NCI-H82 (cell line): ENCODE results near the gene RASD1.

ENCODE experiments used
- DNase-seq: peaks from one replicate; lab custom pipeline; 2025; lab: John Stamatoyannopoulos, UW

Gene RASD1

GRCh38 chr17:17510456-17511292, 14.5 kb upstream of the RASD1 start:
- no peak for DNase-seq

DNA sequence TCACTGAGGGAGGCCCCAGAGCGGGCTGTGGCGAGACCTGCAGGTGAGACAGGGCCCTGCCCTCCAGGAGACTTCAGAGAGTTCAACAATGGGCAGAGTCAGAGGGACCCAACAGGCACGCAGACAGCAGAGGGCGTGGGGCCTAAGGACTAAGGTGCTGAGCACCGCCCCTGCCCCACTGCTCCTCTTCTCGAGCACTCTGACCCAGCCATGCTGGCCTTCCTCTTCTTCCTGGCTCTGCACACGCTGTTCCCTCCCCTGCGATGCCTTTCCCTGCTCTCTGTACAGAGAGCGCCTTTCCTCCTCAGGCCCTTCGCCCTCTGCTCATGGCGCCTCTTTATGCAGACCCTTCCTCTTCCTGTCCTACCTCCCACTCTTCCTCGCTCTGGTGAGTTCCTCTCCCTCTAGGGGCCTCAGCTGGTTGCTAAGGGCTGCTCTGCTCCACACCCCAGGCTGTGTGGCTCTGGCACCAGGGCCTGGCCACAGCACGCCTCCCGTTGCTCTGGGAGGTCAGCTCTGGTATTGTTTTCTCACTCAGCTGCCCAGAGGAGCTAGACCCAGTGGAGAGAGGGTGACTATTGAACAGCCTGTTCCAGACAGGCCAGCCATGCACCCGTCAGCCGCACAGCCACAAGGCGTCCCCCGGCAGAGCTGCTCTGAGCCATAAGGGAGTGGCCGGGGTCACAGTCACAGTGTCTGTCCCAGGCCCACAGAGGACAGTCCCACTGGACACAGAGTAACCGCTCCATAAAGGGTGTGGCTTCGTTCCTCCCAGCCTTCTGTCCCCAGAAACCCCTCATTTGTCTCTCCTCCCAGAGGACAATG, 13.6 kb upstream of the RASD1 start:
- DNase-seq, result no peak

GRCh38 chr17:17508646-17509591, 12.7 kb upstream of the RASD1 start:
- DNase-seq, result no peak

- DNase-seq, result no peak
These were observed 11.9 kb upstream of the RASD1 start for GRCh38 chr17:17508019-17508535.

DNA sequence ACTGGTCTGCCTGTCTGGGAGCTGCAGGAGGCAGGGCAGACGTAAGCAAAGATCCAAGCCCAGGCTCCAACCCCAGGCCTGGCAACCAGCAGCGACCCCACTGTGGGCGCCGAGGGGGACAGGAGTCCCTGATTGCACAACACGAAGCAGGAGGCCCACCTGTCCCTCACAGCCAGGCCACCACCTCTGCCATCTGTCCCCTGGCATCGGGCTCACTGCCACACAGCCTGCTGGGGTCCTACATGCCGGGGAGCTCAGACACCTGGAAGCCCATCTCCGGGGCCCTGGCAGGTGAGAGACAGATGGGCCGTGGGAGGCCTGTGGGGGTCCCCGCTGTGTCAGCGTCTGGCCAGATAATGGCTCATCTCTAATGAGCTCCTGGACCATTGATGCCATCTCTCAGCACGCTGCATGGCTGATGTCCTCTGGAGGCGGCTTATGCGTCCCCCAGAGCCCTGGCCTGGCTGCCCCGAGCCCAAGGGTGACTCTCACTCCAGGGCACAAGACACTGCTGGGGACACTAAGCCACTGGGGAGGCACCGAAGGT, 11.3 kb upstream of the RASD1 start:
- no peak for DNase-seq

- DNase-seq, result no peak
These were observed 10.8 kb upstream of the RASD1 start for GRCh38 chr17:17506893-17507464.

DNA sequence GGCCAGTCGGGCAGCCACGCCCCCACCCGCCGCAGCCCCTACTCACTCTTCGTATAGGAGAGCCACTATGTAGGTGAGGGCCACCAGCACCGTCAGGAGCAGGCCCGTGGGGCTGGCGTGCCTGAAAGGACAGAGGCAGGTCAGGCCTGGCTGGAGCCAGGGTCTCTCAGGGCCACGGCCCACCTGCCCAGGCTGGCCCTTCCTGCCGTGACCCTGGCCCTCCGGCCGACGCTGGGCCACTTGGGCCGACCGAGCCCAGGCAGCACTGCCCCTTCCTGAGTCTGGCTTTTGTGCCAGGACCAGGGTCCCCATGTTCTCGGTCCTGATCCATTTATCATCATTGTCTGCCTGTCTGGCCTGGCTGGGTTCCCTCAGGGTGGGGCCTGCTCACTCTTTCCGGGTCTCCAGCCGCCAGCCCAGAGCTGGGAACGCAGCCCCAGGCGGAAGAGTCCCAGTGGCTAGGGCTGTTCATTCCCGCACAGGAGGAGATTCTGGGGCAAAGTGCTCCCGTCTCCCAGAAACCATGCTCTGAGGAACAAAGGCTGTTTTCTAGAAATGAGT, 10.1 kb upstream of the RASD1 start:
- DNase-seq, result no peak

- no peak for DNase-seq
These were observed 9.5 kb upstream of the RASD1 start for GRCh38 chr17:17505610-17506171.

- no peak for DNase-seq
These were observed 9.0 kb upstream of the RASD1 start for GRCh38 chr17:17505151-17505550.

DNA sequence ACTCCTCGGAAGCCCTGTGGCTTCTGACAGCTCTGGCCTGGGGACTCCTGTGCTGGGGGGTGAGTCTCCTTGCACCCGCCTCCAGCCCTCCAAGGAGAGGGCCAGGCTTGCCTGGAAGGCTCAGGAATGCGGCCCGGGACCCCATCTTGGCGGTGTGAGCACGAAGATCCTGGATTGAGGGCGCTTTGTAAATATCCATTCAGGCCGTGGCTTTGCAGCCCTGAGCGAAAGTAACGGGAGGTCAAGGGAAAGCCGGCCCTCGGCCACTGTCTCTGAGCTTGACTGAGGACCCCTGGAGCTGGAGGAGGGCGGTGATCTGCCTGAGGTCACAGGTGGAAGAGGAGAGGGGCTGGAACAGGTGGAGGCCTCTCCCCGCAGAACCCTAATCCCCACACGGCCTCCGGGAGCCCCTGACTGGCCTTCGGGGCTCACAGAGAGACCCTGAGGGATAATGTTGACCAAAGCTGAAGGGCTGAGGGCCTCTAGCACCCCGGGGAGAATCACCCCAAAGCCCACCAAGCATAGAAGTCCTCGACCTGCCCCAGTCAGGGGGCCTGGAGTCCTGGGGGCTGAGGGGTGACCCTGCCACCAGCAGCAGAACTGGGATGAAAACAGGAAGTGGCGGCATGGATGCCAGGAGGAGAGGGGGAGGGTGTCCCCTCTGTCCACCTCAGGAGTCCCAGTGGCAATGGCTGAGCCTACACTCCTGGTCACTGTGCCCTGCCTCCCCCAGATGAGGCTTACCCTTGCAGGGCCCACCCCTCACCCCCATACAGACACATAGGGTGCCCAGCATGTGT, 8.3 kb upstream of the RASD1 start:
- no peak for DNase-seq

- DNase-seq, result no peak
These were observed 7.5 kb upstream of the RASD1 start for GRCh38 chr17:17503566-17504130.

- DNase-seq, result no peak
These were observed 6.8 kb upstream of the RASD1 start for GRCh38 chr17:17502741-17503565.

DNA sequence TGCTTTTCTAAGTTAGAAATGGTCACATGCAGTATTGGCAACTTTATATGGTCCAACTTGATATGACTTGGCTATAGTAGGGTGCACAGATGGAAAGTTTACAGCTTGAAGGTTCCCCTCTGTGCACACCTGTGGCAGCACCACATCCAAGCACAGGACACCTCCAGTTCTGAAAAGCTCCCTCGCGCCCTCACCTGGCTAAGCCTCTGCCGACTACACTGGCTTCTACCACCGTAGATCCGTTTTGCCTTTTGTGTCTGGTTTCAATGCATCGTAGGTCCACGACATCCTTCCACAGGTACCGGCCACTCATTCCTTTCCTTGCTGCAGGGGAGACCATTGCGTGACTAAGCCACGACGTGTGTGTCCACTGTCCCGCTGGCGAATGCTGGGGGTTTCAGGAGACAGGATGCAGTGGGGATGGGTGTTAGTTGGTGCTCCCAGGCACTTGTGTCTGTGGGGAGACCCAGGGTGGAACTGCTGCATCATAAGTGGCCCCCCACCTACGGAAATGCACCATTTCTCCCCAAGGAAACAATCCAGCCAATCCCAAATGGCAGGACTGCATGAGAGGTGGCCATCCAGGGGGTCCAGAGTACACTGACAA, 4.9 kb upstream of the RASD1 start:
- no peak for DNase-seq

DNA sequence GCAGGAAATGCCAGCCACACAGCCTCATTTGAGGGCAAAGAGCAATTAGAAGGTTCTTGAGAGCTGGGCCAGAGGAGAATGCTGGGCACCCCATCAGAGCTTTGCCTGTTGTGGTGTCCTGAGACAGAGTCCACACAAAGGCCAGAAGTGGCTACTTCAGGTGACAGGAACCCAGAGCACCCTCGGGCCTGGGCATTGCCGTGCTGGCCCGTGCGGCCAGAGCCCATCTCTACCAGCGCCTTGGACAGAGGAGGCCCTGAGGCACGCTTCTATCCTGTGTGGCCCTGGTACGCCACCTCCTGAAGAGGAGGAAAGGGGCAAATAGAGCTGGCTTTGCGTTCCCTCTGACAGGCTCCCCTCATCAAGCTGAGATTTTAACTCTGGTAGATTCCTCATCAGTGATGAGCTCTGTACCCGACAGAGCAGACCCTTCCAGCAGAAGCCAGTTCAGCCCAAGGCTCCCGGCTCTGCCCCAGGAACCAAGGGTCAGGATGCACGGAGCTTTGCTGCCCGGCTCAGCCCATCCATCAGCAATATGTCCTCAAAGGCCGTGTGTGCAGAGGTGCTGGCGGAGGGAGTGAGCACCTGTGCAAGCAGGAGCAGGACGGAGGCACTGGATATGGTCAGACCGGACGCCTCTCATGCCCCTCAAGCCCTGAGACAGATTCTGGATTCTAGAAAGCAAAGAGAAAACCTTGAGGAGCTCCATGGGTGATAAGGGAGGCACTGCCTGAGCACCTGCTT, 3.4 kb upstream of the RASD1 start:
- DNase-seq, result no peak

- no peak for DNase-seq
These were observed 2.6 kb upstream of the RASD1 start for GRCh38 chr17:17498606-17499301.

DNA sequence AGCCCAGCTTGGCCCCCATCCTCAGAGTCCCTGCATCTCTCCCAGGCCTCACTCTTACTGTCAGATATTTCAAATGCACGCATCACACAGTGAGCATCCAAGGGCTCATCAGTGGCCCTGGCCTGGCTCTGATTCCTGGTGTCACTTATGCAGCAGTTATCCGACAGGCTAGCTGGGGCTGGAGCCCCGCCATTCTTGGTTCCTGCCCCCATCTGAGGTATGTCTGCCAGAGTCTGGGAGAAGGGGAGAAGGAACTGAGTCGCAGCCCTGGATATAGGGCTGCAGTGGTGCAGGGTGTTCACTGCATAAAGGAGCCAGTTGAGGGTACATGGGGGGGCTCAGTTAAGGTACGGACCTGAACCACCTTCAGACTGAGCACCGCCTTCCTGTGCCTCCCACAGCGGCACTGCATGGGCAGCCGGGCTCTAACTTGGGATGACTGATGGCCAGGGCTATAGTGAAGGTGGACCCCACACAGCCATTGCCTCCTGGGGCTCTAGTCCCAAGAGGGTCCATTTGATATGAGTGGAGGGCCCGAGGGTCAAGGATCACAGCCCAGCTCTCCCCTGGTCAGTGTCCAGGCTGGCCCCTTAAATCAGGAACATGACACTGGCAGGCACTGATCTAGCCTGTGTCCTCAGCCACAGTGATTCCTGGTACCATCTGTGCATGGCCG, 1.8 kb upstream of the RASD1 start:
- no peak for DNase-seq
